DMS53 treated with DMSO at 0.1 percent for 48 hours (cell line): ENCODE measurements around the gene FIGN.

Experiments
- DNase-seq: peaks from one replicate; lab custom pipeline; 2025; ENCODE audit not compliant: unreplicated experiment; lab: John Stamatoyannopoulos, UW

Gene FIGN

DNA sequence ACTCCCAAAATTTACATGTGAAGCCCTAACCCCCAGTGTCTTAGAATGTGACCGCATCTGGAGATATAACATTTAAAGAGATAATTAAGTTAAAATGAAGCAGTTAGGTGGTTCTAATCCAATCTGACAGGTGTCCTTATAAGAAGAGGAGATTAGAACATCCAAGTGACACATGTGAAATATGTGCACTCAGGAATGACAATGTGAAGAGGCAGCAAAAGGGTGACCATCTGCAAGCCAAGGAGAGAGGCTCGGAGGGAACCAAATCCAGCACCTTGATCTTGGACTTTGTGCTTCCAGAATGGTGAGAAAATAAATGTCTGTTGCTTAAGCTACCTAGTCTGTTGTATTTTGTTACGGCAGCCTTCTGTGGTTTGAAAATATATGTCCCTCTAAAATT is 165.4 kb downstream of the FIGN start:
- DNase-seq, result no peak

DNA sequence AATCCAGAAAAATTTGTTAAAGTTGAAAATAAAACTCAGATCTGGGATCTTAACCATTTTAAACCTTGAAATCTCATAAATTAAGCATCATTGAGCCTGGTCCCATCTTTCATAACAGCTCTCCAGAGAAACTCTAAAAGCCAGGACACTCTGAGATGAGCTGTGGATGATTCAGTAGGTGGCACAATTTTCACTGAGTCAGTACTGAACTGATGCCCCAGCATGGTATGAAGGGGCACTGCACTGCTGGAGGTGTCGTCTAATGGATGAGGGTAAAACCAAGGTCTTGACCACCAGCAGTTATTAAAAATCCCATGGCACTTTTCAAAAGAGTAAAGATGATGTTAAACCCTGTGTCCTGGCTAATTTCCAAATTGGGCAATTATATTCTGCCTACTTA is 170.6 kb downstream of the FIGN start:
- DNase-seq, result no peak

GRCh38 chr2:163564236-163564635 is 171.6 kb downstream of the FIGN start:
- DNase-seq, result no peak

GRCh38 chr2:163563336-163563735 is 172.5 kb downstream of the FIGN start:
- no peak for DNase-seq

GRCh38 chr2:163558251-163559021 is 177.4 kb downstream of the FIGN start:
- no peak for DNase-seq

DNA sequence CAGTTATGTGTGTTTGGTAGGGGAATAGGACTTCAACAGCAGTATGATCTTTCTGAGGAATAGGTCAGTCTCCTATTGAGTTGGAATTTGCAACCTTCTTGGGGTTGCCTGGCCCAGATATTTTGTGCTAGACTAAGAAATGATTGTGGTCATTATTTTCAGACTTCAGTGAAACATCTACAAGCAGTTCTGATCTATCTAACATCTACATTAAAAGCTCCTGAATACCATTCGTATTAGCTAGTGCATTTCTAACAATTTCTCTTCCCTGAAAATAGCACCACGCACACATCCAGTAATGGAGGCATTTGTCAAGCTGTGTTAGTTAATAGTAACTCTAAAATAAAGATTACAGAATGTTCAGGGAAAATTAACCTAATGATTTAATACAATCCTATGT is 179.3 kb downstream of the FIGN start:
- no peak for DNase-seq

- DNase-seq, result no peak
Measured at GRCh38 chr2:163554864-163555263, 180.9 kb downstream of the FIGN start.

DNA sequence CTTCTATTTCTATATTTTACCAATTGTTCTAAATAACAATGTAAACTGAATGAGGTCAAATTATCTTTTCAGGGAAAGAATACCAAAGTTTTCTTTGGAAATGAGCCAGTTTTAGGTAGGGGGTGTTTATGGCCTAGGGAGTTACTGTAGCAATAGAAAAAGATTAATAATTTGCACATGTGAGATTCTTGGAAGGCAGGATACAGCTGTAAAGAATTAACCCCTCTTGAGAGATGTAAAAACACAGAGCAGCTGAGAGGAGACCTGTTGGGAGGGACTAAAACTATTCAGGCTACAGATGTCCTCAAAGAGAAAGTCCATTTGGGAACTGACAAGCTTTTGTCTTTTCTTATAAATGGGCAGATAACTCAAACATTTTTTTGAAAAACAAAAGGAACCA is 182.2 kb downstream of the FIGN start:
- no peak for DNase-seq

DNA sequence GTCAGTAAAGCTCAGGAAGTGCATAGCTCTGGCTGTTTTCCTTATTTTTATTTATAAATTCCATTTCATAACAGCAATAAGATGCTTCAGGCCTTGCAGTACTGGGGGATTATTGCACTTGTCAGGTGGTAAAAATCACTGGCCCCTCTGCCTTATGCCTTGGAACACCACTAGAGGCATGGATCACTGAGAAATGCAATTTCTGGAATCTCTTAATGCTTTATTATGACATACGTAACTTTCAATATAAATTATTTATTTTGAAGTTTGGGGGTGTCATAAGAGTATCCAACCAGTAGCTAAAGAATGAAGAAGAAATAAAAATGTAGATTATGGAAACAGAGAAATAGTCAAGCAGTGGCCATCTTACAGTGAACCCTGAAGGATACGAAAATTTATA is 183.1 kb downstream of the FIGN start:
- no peak for DNase-seq

GRCh38 chr2:163551616-163552373 is 184.0 kb downstream of the FIGN start:
- no peak for DNase-seq

DNA sequence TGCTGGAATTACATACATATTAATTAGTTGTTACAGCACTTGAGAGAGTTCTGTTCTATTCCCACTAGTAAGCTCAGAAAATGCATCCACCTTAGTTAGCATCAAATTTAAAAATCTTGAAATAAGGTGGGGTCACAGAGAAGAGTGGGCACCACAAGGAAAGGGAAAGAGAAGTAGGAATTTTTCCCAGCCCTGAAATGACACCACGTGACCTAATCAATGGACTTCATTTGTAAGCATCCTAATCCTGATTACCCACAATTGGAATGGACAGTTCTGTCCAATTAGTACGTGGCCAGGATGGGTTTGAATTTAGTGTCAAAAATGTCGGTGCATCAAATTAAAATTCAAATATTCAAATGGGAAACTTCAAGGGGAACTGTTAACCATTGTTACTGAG is 186.8 kb downstream of the FIGN start:
- DNase-seq, result no peak
